A673 (cell line): ENCODE measurements around the gene UBALD1. TPM values are rescaled to one million over a fixed set of nuclear protein-coding genes. Genes with fewer than 3 reads are reported as not detected.

Experiments
- BruUV-seq: library from RNA; stranded (reverse); fragments of 400-500 nt; replicated peaks from 2 replicates; lab custom pipeline; 2021; lab: Mats Ljungman, UMichigan
- CTCF ChIA-PET: fragments of 300-600 bp; sonication (Branson Sonifier 250); formaldehyde crosslinking; loops from one replicate; lab custom pipeline; 2022; ENCODE audit warnings: antibody characterized with exemption; lab: Charles Lee
- POLR2A ChIA-PET: fragments of 300-600 bp; sonication (Branson Sonifier 250); formaldehyde crosslinking; loops from one replicate; lab custom pipeline; 2022; ENCODE audit warnings: antibody characterized with exemption; ENCODE audit not compliant: low non-redundant PET; lab: Charles Lee
- DNase-seq: peaks from one replicate; pipeline ENCODE4 v3.0.0-alpha.2; 2015; ENCODE audit warnings: low spot score
- H3K27ac ChIP-seq: fragments of 200-600 bp; sonication (generic); 2 replicates; pipeline ENCODE4 v1.5.1; 2016; ENCODE audit warnings: mixed run types, low read depth, mild to moderate bottlenecking, mixed read lengths, antibody characterized with exemption, low read length; ENCODE audit not compliant: poor library complexity, severe bottlenecking
- H3K27me3 ChIP-seq: fragments of 200-600 bp; sonication (generic); replicated peaks from 2 replicates; pipeline ENCODE4 v1.6.1; 2017; ENCODE audit warnings: mixed run types, low read depth, mild to moderate bottlenecking, mixed read lengths, antibody characterized with exemption, low read length; ENCODE audit not compliant: insufficient read depth, poor library complexity
- H3K36me3 ChIP-seq: fragments of 200-600 bp; sonication (generic); 2 replicates; pipeline ENCODE4 v1.6.1; 2016; ENCODE audit warnings: mixed run types, mild to moderate bottlenecking, mixed read lengths, antibody characterized with exemption, low read length; ENCODE audit not compliant: insufficient read depth, poor library complexity, severe bottlenecking
- H3K4me1 ChIP-seq: fragments of 200-600 bp; sonication (generic); 2 replicates; pipeline ENCODE4 v1.6.1; 2017; ENCODE audit warnings: mixed run types, mild to moderate bottlenecking, mixed read lengths, antibody characterized with exemption, low read length; ENCODE audit not compliant: insufficient read depth, poor library complexity, severe bottlenecking
- H3K4me3 ChIP-seq: fragments of 200-600 bp; sonication (generic); 2 replicates; pipeline ENCODE4 v1.5.1; 2016; ENCODE audit warnings: low read depth, mixed run types, mild to moderate bottlenecking, mixed read lengths, low read length; ENCODE audit not compliant: poor library complexity, severe bottlenecking
- H3K9me3 ChIP-seq: fragments of 200-600 bp; sonication (generic); 2 replicates; pipeline ENCODE4 v1.6.1; 2016; ENCODE audit warnings: mixed run types, low read depth, mild to moderate bottlenecking, mixed read lengths, antibody characterized with exemption, low read length; ENCODE audit not compliant: poor library complexity, severe bottlenecking
- CTCF ChIP-seq: fragments of 300-800, 200-600 bp; sonication (generic); conservative IDR thresholded peaks from 2 replicates; pipeline ENCODE4 v1.5.1; 2017; ENCODE audit warnings: low read depth, mild to moderate bottlenecking, antibody characterized with exemption, low read length, moderate library complexity, mixed read lengths
- EZH2 ChIP-seq: fragments of 200-600 bp; sonication (generic); IDR thresholded peaks from 2 replicates; pipeline ENCODE4 v1.6.1; 2017; ENCODE audit warnings: borderline replicate concordance, low read depth, mild to moderate bottlenecking, mixed read lengths, antibody characterized with exemption, low read length; ENCODE audit not compliant: poor library complexity, severe bottlenecking
- intact Hi-C: fragments of 100-400 bp; cut with micrococcal nuclease; formaldehyde crosslinking; loops from one replicate; pipeline ENCODE4 v1.10.0; 2022; ENCODE audit not compliant: unreplicated experiment
- total RNA-seq: library from RNA; stranded (reverse); gene quantifications from 2 replicates; pipeline ENCODE4 v1.2.3, GENCODE V29; 2021

The UBALD1 gene
- total RNA-seq, 1 experiment from 2014 or later = 36.5 TPM

- DNase-seq = no peak
- Histone ChIP-seq H3K4me3 (no peak overlapping the region), H3K27ac (no peak overlapping the region), H3K9me3 (no peaks in the 10 kb centered on the region), H3K4me1 (no peaks in the 10 kb centered on the region), H3K36me3 (no peaks in the 10 kb centered on the region), H3K27me3 (no peaks in the 10 kb centered on the region)
- TF ChIP-seq CTCF (no peak), EZH2 (no peak)
- POLR2A ChIA-PET = interaction anchor here (0.6 kb wide), 1 partner anchor 109 kb away, joined by 6 read pairs; no protein-coding TSS in a partner anchor
- BruUV-seq = no TSS peak
- CTCF ChIA-PET = no interaction called here
- intact Hi-C loops = no loop called here
Observed at GRCh38 chr16:4641895-4642294, 27.2 kb upstream of the UBALD1 start.

GRCh38 chr16:4641306-4641687 lies 26.6 kb upstream of the UBALD1 start:
- no peaks in the 10 kb centered on the region for H3K4me1 ChIP-seq
- BruUV-seq = no TSS peak
- H3K36me3 ChIP-seq = no peaks in the 10 kb centered on the region
- no peak overlapping the region for H3K4me3 ChIP-seq
- ChIA-PET CTCF (no interaction called here), POLR2A (no interaction called here)
- H3K9me3 ChIP-seq = no peaks in the 10 kb centered on the region
- TF ChIP-seq EZH2 (no peak), CTCF (no peak)
- intact Hi-C loops = no loop called here
- DNase-seq = no peak
- no peaks in the 10 kb centered on the region for H3K27me3 ChIP-seq
- H3K27ac ChIP-seq = no peak overlapping the region

GRCh38 chr16:4640572-4641305 lies 26.1 kb upstream of the UBALD1 start:
- no peak for DNase-seq
- H3K27me3 ChIP-seq = no peaks in the 10 kb centered on the region
- H3K9me3 ChIP-seq = no peaks in the 10 kb centered on the region
- no TSS peak for BruUV-seq
- H3K4me3 ChIP-seq = no peak overlapping the region
- no peaks in the 10 kb centered on the region for H3K36me3 ChIP-seq
- POLR2A ChIA-PET = no interaction called here
- no peak overlapping the region for H3K27ac ChIP-seq
- no peaks in the 10 kb centered on the region for H3K4me1 ChIP-seq
- intact Hi-C loops = no loop called here
- TF ChIP-seq CTCF = no peak
- no peak for TF ChIP-seq EZH2
- CTCF ChIA-PET = no interaction called here
